Right renal pelvis (tissue), 4 donors: ENCODE measurements around the gene GLRX3. TPM values are rescaled to one million over a fixed set of nuclear protein-coding genes. Genes with fewer than 3 reads are reported as not detected.

Experiments
- DNase-seq, 4 donors: peaks; one replicate each; pipeline ENCODE4 v3.0.0-alpha.2; 2013; ENCODE audit warnings: low read depth in 4 of 4, low spot score in 3 of 4, missing footprints in 1 of 4
- polyA plus RNA-seq, 4 donors: library from polyadenylated mRNA; unstranded; fragments of 120-200 nt; gene quantifications; one replicate each; pipeline ENCODE4 v1.2.1, GENCODE V29; 2013; ENCODE audit not compliant: insufficient read length in 4 of 4

Gene GLRX3
- polyA plus RNA-seq, 4 donors = 82.1 to 95.7 (median 90.6) TPM

DNA sequence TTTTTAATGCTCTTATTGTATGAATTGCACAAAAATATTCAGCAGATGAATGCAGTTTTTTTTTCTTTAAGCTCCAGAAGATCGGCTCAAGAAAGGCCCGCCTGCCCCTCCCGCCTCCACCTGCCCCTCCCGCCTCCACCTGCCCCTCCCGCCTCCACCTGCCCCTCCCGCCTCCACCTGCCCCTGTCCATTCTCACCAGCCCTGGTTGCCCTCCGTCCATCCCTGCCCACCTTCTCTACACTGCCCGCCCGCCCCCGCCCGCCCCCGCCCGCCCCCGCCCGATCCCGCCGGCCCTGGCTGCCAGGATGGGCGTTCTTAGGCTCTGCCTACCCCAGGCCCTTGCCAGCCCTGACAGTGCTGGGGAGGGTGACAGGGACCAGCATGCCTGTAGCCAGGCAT lies 67.4 kb downstream of the GLRX3 start:
- DNase-seq = no peak

DNA sequence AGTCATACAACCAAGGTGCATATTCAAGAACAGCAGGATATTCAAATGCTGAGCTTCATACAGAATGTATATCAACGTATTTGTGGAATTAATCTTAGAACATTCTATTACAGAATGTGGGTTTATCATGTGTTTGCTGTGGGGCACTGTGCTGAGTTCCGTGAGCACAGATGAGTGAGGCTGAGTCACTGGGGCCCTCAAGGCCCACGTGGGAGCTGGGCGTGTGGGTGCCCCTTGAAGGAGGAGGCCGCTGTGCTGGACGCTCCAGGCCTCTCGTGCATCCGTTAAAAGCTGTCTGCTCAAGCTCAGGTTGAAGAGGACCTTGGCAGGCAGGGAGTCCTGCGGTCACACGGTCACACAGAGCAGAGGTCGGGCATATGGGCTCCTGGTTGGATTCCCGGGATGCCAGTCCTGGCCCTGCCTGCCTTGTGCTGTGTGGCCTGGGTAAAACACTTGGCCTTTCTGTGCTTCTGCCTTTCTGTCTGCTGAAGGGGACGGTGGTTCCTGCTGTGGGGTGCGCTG lies 70.1 kb downstream of the GLRX3 start:
- DNase-seq = no peak

DNA sequence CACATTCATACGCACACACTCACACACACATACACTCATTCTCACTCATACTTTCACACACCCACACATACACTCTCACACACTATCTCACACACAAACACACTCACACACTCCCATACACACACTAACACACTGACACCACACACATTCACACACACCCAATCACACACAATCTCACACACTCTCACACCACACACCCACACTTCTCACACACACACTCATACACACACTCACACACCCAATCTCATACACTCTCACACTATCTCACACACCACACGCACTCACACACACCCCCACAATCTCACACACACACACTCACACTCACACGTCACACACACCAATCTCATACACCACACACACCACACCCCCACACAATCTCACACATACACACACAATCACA lies 71.0 kb downstream of the GLRX3 start:
- no peak for DNase-seq

DNA sequence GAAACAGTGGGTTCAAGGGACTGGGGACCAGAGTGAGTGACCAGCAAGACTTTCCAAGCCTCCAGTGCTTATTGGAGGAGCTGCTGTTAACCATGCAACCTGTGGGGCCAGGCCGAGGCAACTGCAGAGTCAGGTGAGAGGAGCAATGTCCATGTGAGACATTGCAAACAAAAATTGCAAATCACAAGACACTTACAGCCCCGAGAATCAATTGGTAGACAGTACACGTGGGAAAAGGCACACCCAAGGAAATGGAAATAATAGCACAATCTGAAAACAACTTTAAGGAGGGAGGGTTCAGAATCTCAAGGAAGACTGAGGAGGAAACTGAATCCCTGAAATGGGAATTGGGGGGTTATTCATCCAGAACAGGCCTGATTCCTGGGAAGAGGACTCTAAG lies 72.6 kb downstream of the GLRX3 start:
- no peak for DNase-seq

DNA sequence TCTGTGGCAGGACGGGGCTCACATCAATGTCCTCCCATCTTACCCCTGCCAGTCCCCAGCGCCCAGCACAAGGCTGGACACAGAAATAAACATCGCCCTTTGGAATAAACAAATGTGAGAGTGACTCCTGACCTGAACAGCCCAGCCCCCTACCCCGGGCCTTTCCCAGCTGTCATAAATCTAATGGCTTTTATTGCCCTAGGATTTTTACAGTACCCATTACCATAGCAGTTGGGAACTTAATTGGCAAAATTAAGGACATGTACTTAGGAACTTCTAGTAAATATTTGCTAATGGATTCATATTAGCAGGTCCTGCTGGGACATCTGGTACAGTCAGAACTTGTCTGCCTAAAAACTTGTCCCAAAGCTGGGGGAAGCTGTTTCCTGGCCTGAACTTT lies 76.6 kb downstream of the GLRX3 start:
- DNase-seq = no peak

DNA sequence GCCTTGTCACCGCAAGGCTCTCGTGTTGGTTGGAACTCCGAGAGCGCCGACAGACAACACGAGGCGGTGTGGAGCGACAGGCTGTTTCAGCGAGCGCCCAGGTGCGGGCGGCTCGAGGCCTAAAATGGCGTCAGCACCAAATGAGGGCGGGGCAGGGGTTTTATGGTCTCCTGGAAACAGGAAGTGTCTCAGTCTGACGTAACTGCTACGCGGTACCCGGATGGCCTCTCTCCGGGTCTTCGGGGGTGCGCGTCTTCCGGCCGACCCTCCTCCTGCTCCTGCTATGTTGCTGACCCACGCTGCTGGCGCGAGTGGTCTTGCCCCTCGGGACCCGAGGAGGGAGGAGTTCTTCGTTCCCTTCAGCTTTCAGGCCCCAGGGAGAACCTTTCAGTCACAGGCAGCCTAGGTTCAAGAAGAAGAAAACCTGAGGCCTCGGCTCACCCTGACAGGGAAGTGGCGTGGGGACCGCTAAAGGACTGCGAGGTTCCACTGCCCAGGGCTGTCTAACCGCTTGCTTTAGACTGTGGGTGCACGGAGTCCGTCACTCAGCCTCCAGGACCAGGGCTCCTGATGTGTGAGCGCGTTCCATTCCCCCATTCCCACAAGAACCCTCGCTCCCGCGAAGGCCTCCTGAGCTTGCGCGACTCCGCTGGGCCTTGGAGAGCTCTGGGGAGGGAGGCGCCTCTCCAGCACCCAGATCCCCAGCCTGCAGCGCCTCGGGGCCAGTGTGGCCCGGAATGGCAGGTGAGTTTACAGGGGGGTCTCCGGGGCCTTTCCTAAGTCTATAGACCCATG lies 77.3 kb downstream of the GLRX3 start:
- DNase-seq = no peak

DNA sequence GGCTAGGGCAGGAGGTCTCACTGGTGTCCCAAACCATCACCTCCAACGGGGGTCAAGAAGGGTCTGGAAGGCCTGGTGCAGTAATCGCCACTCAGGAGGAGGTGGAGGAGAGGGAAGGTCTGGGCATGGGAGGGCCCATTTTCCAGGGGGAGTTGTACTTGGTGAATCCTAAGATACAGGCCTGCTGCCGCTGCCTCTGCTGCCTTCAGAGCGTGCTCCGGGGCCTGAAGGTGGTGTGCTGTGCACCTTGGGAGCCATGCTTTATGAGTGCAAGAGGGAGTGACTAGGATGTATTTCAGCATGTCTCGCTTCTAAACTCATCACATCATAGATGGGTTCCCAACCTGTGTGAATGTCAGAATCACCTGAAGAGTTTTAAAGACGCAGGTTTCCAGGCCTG lies 78.2 kb downstream of the GLRX3 start:
- no peak for DNase-seq

DNA sequence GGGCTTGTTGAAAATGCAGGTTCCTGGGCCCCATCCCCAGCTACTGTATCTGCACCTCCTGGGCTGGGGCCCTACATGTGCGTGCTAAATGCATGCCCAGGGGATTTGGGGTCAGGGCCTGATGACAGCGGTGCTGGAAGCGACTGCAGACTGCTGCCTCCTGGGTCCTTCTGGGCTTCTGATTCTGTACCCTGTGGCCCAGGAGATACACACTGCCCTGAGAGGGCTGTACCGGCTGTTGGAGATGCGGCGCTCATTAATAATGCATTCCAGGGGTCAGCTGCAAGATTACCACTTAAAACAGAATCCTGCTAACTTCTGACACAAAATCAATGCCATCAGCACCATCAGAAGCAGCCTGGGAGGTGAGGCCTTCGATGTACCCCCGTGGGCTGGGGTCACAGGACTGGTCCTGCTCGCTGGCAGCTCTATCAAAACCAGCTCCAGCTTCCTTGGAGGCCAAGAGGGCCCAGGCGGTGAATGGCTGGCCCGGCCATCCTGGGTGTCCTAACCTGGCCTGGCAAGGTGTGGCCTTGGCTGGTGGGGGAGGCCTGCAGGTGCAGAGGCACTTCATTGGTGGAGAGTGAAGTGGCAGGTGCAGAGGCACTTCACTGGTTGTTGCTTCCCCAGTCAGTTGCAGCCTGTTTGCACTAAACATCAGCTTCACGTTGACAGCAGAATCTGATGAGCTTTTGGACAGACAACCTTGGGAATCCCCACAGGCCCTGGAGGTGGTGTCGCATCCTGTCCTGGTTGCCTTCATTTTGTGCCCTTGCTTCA lies 79.2 kb downstream of the GLRX3 start:
- no peak for DNase-seq

DNA sequence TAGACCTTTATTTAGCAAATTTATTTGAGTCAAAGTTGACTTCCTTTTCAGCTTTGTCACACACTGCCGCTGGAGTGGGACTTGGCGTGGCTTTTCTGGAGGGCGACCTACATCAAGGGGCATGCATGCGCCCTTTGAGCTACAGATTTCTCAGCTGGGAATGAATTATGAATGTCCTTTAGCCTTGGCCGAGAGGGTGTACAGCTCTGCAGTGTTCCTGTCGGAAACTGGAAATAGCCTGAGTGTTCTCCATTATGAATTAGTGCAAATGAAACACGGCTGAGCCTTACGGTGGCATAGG lies 79.7 kb downstream of the GLRX3 start:
- no peak for DNase-seq

DNA sequence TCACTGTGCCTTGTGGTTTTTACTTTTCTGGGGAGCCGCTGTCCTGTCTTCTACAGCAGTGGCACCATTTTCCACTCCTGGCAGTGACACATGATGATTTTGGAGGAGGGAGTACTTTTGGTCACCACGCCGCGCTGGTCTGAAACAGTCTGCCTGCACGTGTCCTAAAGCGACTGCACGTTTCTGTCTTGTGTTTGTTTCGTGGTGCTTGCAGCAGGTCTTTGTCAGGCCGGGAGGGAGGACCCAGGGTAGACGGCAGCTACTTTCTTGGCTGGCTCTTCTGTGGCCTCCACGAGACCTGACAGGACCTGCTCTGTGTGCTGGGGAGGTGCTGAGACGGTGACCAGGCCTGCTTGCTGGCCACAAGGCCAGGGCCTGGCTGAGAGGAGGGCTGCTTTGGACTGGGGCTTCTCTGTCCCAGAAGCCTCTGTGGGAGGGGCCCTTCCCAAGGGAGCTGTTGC lies 82.0 kb downstream of the GLRX3 start:
- DNase-seq = no peak

DNA sequence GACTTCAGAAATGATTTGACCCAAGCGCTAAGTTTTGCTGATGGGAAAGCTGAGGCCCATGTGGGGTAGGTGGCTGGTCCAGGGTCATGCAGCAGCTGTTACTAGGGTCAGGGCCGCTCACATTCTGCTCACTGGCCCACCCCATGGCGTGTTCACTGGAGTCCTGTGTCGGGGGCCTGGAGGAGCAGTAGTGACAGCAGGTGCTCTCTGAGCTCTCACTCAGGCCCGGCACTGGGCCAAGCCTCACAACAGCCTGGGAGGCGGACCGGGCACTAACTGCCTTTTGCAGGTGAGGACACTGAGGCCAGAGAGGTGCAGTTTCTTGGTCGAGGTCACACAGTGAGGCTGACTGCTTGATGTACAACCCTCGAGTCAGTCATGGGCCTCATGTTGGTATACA lies 82.7 kb downstream of the GLRX3 start:
- DNase-seq = no peak

DNA sequence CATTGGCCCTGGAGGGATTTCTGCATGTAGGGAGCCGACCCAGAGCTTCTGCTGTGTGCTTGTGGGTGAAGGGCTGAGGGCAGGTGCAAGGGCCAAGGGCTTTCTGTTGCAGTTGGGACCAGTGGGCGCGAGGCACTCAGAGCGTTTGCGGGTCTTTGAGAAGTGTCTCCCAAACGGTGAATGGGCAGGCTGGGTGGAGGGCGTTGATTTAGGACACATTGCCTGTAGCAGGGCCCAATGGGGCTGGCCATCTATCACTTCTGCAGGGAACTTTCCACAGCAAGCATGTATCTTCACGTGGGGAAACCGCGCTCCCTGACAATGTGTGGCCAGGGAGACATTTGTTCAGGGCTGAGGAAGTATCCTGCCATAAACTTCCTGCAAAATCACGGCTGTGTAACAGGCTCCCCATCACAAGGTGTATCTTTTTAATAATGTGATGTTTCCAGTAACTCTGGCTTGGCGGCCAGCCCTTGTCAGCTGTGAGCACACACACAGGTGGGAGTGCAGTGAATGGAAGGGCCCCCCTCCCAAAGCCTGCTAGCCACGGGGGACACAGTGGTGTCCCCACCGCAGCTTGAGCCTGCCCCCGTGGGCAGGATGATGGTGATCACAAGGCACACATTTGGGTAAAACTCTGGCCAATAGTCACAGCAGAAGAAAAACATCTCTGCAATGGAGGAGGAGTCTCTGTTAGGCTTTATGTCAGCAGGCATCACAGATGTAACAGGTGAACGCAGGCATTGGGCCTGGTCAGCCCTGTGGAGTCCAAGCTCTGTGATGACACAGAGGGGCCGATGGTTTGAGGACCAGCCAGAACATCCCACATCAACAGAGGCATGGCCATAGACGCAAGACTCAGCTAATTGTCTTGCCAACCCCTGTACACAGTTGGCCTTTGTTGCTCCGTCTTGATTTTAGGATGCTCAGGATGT lies 84.3 kb downstream of the GLRX3 start:
- DNase-seq = no peak

DNA sequence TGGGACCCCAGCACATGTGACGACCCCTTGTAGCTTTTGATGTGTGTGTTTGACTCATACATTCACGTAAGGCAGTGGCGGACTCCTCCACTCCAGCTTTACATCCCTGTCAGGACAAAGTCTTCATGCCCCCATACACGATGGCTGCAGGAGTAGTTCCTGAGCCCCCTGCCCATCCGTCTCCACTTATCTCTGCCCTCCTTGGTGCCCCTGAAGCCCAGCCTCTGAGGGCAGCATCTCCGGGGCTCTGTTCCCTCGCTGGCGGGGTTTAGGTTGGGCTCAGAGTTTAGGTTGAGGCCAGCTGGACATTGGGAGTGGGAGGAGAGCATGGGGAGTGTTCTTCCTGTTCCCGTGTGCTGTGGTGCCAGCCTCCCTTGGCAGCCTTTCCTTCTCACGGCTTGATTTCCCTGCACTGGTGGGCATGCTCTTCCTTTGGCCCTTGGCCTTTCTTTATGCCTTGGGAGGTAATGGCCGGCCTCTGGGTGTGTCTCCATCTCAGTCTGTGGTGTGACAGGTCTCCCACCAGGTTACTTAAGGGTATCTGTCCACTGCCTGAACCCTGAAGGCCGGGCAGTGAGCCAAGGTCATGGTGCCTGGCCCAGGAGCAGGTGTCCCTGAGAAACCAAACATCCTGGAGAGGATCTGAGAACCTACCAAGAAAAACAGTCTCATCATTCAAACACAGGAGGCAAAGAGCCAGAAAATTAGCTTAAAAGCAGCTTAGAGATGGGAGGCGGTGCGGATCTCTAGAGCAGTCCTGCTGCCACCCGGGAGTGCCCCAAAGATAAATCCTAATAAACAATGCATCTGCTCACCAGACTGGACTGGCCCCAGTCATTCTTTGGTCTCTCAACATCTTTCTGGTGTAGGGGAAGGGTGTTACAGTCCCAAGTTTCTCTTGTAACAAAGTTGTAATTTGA lies 85.5 kb downstream of the GLRX3 start:
- no peak for DNase-seq

DNA sequence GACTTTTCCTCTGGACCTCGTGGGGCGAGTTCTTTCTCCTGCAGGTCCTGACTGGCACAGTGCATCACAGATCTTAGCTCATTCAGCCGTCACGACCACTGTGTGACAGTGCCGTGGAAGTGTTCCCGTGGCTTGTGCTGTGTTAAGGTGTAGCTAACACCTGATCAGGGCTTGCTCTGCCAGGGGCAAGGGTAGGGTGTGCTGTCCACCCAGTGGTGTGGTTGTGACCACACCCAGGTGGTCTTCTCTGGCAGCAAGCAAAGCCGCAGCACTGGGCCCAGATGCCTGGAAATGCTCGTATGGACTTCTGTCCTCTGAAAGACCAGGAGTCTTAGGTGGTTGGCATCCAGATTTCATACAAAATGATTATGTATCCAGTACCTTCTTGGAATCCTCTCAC lies 86.2 kb downstream of the GLRX3 start:
- no peak for DNase-seq

DNA sequence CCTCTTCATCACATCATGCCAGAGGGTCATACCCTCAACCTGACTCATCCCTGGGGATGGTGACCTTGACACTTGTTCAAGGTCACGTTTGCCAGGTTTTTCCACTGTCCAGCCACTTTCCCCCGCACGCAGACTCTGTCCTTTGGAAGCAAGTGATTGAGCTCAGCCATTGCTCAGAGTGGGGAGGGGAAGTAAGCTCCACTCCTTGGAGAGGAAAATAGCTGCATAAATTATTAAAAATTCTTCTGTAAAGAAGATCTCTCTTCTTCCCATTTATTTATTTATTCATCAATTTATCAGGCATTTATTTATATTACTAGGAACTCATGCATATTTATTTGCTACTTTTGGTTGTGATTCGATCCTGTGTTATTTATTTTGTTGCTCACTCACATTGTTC lies 88.0 kb downstream of the GLRX3 start:
- no peak for DNase-seq

DNA sequence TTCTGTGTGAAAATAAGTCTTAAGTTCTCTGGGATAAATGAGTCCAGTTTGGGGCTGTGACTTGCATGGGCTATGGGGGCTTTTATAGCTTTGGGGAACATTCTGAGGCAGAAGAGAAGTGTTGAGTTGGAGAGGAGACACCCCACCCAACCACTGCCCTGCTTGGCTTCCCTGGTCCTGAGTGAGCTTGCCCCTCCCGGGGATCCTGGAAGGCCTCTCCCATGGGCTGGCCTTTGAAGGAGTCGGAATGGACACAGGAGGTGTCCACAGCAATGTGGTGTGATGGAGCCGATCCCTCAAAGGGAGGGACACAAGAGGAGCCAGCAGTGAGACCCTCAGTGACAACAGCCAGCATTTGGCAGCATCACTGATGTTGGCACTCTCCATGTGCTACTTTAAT lies 89.8 kb downstream of the GLRX3 start:
- DNase-seq = no peak

DNA sequence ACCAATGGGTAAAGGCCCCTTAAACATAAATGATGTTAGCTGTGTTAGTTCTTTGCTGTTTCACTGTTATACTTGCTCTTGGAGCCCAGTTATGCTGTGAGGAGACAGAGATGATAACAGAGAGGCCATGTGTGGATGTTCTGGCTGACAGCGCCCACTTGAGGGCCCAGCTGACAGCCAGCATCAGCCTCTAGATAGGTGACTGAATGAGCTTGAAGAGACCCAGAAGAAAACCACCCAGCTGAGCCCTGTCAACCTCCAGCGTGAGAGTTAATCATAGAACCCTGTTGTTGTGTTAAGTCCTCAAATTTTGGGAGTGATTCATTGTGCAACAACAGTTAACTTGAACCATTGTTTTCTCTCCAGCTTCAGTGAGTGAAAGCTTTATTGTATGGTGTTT lies 91.7 kb downstream of the GLRX3 start:
- no peak for DNase-seq
